Ecto neural progenitor cell (in vitro differentiated cells): Measurements from ENCODE around the gene NUDT16L1.

ENCODE experiments used
- DNase-seq: peaks from one replicate; pipeline ENCODE4 v3.0.0-alpha.2; 2018; ENCODE audit warnings: low spot score

NUDT16L1 gene

DNA sequence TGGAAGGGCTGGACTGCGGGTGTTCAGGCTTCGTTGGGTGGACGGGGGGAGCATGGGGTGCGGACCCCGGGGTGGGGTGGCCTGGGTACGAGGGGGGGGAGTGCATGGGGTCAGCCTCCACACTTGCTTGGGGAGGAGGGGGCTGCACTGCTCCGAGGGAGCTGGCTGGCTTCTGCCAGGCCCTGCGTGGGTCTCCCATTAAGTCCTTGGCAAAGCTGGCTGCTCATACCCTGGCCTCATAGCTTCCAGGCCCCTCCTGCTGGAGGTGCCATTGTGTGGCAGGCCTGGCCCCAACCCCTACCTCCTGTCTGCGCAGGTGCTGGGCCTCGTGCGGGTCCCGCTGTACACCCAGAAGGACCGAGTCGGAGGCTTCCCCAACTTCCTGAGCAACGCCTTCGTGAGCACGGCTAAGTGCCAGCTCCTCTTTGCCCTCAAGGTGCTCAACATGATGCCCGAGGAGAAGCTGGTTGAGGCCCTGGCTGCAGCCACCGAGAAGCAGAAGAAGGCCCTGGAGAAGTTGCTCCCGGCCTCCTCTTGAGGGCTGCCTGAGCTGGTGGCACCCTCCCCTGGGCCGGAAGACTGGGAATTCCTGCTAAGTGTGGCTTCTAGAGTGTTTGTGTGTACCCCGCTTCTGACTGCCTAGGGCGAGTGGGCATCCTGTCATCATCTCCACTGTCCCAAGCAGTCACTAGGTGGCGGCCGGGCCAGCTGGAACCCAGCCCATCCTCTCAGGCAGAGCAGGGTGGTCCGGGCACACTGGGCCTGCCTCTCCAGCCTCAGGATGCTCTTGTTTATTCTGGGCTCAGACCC is 1.5 kb downstream of the NUDT16L1 start:
- peak; percentile 49 for DNase-seq

DNA sequence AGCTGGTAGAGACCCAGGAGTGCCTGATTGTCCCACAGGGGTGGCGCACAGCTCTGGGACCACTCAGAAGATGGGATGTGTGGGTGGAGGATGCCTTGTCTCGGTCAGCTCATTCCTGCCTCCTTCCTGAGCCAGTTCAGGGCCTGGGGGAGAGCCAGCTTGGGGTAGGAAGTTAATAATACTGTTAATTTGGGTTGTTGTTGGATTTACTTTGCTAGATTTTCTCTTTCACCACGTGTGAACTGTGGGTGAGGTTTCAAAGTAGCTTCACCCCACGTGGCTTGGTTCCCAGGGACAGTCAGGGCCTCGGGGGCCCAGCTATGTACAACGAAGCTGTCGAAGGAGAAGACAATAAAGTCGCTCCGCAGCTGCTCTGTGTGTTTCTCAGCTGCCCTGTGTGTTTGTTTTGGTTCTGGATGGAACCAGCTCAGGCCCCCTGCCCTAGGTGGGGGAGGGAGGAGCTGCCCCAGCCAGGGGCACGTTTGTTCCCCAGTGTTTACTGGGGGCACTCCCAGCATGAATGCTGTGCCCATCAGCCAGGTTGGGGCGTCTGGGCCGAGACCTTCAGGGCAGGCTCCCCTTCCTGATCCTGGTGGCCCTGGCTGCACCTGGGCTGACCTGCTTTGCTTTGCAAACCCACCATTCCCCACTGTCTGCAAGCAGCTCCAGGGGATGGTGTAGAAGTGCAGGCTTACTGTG is 2.3 kb downstream of the NUDT16L1 start:
- no peak for DNase-seq

DNA sequence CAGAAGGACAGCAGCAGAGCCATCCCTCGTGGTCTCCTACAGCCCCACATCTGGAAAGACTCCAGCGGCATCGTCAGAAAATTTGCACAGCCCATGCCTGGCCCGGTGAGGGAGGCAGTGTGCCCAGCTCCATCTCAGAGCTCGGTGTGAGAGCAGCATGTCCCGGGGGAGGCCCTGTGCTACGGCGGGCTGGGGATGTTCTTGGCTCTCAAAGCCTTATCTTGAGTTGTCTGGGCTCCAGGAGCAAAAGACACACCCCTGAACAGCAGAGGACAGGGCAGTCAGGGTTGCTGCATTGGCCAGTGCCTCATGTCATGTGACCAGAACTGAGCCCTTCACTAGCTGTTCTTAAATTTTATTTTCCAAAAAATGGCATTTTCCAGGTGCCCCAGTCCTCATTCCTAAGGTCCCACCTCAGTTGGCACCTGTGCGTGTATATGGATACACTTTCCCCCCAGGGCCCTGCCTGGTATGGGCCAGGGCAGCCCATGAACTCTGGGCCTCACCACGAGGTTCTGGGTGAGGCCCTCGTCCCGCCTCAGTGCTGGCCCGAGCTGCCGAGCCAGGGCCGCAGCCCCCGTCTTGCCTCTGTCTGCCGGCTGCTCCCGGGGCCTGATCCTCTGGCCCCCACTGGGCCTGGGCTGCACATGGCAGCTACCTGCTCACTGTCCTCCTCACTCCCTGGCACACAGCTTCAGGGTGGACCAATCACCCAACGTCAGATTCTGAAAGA is 3.0 kb downstream of the NUDT16L1 start:
- DNase-seq, result no peak

DNA sequence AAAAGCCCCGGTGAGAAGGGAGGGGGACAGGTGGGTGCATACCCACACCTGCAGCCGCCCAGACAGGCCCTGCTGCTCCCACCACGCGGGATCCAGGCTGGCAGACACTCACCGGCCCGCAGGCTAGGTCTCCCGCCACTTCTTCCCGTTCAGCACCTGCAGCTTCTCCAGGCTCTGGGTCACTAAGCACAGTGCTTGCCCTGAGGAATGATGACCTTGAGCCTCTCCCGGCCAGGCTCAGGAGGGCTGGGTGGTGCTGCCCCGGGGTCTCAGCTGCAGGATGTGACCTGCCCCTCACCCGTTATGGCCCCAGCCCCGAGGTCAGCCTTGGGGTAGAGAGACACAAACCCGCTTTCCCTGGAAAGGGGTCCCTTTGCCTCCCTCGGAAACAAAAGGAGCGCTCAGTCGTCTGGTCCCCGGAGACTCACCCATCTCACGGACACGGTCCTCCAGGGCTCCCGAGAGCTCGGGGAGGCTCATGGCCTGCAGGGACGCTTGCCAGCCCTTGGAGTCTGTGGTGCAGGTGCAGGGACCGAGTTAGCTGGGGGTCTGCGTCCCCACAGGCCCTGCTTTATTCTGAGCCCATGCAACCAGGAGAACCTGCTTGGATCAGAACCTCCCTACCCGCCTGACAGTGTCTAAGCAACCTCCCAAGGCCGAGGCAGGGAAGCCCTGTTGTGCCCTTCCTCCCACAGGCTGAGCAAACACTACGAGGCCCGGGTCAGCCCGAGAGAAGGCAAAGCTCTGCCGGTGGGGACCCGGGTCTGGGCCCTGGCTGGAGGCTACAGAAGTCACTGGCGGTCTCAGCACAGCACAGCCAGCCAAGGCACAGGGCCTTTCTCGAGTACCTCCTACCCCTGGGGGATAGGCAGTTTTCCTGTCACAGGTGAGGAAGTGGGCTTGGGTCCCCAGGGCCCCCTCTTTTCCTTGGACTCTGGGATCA is 3.8 kb downstream of the NUDT16L1 start:
- no peak for DNase-seq

DNA sequence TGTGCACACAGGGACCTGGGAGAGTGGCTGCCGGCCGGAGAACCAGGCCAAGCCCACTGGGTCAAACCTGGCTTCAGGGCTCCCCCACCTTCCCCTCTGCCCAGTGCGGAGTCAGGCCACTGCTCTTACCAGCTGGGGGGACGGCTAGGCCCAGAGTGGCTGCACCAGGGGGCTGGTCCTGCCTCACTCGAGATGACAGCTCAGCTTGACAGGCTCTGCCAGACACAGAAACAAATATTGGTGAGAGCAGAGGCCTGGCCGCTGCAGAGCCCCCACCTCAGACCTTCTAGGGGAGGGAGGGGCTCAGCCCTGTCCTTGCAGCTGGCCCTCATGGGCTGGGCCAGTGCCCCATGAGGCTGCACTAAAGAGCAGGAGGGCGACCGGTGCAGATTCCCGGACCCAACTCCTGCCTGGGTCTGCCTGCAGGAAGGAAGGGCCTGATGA is 4.5 kb downstream of the NUDT16L1 start:
- DNase-seq, result no peak

DNA sequence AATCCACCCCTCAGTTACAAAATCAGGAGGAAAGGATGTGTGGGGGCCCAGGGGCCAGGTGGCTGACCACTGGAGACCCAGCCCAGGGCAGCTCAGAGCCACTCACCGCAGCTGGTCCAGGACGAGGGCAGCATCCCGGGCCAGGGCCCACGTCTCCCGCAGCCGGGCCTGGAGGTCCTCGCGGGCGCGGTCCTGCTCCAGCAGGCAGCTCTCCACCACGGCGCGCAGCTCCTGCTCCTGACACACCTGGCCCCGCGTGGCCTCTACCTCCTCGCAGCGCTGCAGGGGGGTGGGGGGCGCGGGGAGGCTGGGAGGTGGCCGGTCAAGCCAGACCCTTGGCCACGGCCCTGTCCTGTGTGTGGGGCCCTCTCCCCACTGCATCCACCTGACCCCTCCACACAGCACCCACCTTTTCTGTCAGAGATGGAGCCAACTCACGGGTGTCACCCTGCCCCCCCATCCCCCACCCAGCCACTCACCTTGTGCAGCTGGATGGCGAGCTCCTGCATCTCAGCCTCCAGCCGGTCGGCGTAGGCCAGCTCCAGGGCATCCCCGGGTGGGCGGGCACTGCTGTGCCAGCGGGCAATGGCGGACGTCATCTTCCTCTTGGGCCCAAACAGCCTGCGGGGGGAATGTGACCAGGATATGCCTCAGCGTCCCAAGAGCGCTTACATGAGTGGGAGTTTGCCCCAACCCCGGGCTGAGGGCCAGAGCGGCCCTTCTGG is 5.1 kb downstream of the NUDT16L1 start:
- DNase-seq, result no peak

DNA sequence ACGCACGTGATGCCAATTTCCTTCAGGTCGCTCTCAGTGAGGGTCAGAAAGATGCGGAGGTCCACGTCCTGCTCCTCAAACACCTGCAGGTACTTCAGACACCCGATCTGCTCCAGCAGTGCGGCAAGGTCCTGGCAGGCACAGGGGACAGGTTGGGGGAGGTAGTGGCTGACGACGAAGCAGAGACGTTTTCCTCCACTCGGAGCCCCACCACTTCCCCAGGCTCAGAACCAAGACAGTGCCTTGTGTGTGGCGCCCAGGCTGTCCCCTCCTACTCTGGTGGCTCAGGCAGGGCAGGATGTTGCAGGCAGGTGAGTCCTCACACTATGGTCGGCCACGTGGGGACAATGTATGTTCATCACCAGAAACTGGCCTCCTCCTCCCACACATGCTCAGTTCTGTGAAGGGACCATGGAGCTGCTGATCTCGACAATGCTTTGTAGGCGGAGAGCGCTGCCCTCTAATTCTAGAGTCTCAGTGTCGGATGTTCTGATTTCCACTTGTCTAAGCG is 5.7 kb downstream of the NUDT16L1 start:
- DNase-seq, result no peak

DNA sequence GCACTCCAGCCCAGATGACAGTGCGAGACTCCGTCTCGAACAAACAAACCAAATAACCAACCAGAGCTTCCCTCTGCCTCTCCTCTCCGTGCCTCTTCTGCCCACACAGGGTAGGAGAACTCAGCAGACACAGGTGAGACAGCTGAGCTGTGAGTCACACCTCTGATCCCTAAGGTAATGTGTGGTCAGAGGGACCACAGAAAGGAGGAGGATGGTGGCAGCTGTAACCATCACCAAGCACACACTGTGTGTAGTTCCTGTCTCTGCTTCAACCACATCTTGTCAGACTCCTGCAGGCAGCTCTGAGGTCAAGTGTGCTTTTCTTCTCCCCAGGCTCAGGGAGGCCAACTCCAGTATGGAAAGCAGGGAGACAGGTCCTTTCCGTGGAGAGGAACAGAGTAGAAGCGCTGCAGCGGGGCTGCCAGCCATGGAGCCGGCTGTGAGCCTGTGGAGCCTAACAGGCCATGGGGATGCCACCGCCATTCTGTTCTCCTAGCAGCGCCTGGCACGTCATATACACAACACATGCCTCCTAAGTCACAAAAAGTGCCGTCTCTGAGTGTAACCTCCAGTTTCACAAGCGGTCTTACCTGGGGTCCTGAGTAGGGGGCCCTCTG is 7.1 kb downstream of the NUDT16L1 start:
- no peak for DNase-seq

DNA sequence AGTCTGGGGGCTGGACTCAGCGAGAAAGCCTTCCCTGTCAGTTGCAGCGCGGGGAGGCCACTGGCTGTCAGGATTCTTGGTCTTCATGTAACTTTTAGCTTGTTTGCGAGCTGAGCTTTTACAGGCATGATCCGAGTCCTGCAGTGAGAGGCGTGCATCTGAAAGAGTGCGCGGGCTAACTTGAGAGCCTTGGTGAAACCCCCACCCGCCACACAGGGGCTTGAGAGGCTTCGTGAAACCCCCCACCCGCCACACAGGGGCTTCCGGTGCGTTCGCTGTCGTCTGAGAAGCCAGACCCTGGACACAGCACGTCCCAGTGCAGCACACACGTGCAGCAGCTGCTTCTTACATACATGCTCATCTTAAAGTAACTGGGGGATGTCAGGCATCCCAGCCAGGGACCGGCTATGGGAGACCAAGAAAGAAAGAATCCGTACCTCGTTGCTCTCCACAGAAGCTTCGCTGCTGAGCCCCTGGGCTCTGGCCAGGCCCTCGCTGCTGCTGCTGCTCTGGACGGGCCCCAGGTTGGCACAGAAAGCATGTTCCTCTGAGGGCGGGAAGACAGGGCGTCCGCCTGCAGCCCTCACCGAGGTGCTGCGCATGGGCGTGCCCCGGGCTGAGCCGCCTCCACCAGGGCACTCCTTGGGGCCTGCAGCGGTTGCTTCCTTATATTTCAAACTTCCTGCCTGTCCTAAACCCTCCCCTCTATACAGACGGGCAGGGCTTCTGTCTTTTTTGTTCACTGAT is 7.8 kb downstream of the NUDT16L1 start:
- no peak for DNase-seq

DNA sequence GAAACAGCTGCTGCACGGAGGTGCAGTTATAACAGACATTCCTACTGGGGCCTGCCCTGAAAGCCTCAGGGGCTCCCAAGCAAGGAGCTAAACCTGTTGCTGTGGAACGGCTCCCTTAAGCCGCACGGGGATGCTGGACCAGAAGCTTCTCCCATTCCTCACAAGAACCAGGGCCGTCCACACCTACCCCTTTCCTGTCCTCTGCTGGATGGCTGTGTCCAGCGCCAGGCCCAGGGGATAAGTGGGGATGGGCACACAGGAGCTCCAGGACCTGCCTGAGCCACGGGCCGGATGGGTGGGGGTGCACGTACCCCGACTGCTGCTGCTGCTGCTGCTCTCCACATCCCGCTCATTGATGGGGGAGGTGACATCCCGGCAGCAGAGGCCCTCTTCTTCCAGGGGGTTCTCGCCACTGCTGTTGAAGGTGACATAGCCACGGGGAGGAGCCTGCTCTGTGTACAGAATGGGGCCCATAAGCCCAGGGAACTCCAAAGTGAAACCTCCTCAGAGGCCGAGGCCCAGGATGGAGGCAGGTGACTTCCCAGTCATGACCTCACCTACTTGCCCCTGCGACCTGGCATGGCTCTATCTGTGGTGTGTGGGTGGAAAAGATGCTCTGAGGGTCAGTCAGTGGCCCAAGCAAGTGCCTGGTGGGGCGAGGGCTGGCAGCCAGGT is 8.6 kb downstream of the NUDT16L1 start:
- DNase-seq, result no peak

DNA sequence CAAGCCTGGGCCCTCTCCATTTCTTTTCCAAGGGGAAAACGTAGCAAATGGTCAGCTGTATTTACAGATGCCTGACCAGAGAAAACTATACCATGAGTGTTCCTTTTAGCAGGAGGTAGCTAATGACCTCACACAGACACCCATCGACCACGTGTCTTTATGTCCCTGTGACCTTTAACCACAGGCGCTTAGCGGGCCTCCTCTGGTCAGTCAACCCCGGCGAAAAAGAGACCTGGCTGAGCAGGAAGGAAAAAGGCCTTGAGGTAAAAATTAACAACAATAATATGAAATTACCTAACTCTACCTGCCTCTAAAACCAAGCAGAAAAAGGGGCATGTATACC is 9.1 kb downstream of the NUDT16L1 start:
- DNase-seq, result no peak

DNA sequence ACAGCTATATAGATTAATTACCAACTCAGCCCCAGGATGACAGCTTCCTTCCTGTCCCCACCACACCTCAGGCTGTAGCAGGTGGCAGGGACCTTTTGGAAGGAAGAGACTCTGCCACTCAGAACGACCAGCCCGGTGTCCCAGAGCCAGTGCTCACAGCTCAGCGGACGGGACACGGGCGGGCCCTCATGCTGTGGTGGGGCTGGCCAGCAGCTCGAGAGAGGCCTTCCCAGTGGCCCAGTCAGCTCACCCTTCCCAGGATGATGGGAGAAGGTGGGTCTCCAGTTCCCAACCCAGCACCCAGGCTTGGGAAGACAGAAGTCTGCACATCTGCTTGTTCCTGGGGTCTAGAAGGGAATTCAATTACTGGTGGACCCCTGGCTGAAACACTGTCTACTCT is 10.5 kb downstream of the NUDT16L1 start:
- no peak for DNase-seq

DNA sequence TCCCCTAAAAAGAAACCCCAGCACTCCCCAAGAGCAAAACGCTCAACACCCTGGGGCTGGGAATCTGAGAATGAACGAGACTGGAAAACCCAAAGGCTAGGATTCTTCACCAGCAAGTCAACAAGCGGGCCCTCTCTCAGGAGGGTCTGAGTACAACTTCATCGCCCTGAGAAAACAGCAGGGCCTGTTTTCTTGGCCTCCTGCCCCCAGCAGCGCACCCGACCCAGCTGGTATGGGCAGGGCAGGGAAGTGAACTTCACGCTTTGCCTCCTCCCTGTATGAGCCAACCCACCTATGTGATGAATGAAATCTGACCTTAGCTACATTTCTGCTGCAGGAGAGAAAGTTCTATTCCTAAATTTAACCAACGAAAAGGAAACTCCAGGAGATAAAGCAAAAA is 11.1 kb downstream of the NUDT16L1 start:
- DNase-seq, result no peak

DNA sequence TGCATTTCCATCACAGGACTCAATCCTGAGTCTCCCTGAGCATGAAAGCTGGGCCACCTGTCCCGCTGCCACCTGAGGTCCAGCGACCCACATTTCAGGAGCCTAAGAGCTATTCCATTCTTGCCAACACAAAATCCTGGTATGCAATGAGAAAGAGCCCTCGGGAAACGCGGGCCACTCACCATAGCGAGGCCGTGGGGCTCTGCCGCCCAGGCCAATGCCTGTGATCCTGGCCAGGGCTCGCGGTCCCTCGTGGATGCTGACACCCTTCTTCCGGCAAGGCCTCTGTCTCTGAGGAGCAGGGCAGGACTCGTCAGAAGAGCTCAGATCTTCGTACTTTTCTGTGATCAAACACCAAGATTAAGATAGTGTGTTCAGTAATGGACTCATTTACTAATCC is 11.6 kb downstream of the NUDT16L1 start:
- DNase-seq, result no peak

DNA sequence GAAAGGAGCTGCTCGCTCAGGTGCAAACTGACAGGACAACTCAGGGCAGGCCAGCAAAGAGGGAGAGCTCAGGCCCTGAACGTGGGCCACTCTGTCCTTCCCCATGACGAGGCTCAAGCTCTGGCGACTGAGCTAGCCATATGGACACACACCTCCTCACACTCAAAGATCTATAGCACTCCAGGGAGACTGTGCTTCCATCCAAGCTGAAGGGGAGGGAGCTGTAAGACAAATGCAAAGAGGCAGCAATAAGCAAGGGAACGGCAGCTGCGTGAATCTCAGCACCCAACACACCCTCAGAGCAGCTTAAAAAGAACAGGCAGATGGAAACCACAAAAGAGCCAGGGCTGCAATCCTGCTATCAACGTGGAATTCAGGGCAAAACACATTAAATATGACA is 13.5 kb downstream of the NUDT16L1 start:
- DNase-seq, result no peak

DNA sequence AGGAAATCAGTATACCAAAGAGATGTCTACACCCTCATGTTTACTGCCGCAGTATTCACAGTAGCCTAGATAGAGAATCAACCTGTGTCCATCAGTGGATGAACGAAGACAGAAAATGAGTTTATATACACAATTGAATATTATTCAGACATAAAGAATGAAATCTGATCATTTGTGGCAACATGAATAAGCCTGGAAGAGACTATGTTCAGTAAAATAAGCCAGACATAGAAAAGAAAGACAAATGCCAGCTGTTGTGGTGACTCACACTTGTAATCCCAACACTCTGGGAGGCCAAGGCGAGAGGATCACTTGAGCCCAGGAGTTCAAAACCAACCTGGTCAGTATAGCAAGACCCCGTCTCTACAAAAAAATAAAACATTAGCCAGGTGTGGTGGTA is 16.1 kb downstream of the NUDT16L1 start:
- DNase-seq, result no peak

DNA sequence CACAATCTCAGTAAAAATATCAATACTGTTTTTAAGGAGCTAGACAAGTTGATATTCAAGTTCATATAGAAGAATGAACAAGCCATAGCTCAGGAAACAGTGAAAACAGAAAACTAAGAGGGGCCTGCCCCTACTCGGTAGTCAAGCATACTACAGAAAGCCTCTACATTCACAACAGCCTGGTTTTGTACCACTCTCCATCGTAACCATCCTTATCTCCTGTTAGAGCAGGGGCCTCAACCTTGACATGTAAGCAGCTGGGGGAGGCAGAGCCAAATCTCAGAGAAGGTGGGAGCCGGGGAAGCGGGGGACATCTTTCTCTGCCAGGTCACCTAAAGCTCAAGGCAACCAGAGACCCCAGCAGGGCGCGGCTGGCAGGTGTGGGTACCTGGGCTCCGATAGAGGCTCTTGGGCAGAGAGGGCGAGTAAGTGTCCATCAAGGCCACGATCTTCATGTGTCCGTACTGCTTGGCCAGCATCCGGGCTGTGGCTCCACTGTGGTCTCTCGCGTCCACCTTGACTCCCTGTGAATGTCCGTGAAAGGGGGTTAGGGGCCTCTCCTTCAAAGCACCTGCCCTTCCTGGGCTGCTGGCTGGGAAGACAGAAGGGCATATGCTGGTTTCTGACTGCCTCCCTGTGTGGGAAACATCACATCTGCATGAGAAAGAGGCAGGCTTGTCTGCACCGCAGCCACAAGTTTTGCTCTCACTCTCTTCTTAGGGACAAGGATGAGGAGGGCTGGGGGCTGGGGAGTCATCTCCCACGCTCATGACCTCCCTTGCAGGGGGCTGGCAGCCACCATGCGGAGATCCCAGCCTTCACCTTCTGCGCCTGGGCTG is 20.5 kb downstream of the NUDT16L1 start:
- no peak for DNase-seq

DNA sequence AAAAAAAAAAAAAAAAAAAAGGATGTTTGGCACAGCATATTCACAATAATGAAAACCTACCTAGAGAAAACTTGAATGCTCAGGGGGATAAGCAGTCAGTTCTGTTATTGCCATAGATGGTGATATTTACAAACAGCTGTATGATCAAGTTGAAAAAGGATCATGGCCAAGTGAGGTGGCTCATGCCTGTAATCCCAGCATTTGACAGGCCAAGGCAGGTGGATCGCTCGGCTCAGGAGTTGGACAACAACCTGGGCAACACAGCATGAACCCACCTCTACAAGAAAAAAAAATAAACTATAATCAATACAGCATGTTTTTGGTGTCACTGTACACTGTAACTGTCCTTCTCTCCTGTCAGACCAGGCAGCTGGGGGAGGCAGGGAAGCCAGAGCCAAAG is 21.6 kb downstream of the NUDT16L1 start:
- DNase-seq, result no peak
